Measurements from ENCODE around the gene CCDC88A.
"Not testable (repeated sequence)": the region's sequence is repeated elsewhere in the genome, so short reads cannot be mapped to it uniquely, and the experiment has no call there.

Gene CCDC88A

GRCh38 chr2:55371376-55371775 is 48.3 kb downstream of the CCDC88A start:
- Mint-ChIP-seq H3K4me1 (no peaks in the 10 kb centered on the region), H3K27me3 (no peaks in the 10 kb centered on the region), H3K27ac (no peak overlapping the region), H3K36me3 (ENCODE audit: low read depth) (peaks cover 4% of the 10 kb centered on the region), H3K9me3 (no peaks in the 10 kb centered on the region), H3K4me3 (no peak overlapping the region)
- ATAC-seq (no peak), DNase-seq (no peak)

DNA sequence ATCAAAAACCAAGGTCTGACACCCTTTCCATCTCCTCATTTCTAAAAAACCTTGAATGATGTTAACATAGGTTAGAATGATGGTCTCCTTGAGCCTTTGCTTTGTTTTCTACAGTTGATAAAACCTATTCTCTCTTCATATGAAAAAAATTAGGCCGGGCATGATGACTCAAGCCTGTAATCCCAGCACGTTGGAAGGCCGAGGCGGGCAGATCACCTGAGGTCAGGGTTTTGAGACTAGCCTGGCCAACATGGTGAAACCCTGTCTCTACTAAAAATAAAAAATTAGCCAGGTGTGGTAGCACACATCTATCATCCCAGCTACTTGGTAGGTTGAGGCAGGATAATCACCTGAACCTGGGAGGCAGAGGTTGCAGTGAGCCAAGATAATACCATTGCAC is 49.4 kb downstream of the CCDC88A start:
- DNase-seq (no peak), ATAC-seq (no peak)
- H3K36me3 Mint-ChIP-seq (ENCODE audit: low read depth): peaks cover 4% of the 10 kb centered on the region
- H3K27me3 Mint-ChIP-seq: no peaks in the 10 kb centered on the region
- no peak overlapping the region for H3K4me3 Mint-ChIP-seq
- no peaks in the 10 kb centered on the region for H3K9me3 Mint-ChIP-seq
- H3K4me1 Mint-ChIP-seq: no peaks in the 10 kb centered on the region
- no peak overlapping the region for H3K27ac Mint-ChIP-seq

DNA sequence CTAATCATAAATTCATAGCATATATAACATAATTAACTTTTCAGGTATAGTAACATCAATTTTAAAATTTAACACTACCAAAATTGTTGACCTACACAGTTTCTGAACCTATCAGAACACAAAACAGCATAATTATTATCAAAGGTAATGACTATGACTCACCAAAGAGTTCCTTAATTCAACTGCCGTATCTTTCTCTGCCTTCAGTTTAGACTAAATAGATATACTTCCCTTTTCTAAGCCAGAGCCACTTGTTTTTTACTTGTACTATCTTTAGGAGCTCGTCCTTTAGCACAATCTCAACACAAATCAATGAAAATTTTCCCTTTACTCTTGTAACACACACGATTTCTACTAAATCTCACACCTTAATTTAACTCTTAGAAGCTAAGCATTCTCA is 54.4 kb downstream of the CCDC88A start:
- Mint-ChIP-seq H3K27ac (no peak overlapping the region), H3K27me3 (no peaks in the 10 kb centered on the region), H3K9me3 (no peaks in the 10 kb centered on the region), H3K4me1 (no peaks in the 10 kb centered on the region), H3K4me3 (no peak overlapping the region), H3K36me3 (ENCODE audit: low read depth) (no peaks in the 10 kb centered on the region)
- DNase-seq (no peak), ATAC-seq (no peak)

- no peak overlapping the region for H3K27ac Mint-ChIP-seq
Observed at GRCh38 chr2:55364189-55365055, 55.2 kb downstream of the CCDC88A start.

DNA sequence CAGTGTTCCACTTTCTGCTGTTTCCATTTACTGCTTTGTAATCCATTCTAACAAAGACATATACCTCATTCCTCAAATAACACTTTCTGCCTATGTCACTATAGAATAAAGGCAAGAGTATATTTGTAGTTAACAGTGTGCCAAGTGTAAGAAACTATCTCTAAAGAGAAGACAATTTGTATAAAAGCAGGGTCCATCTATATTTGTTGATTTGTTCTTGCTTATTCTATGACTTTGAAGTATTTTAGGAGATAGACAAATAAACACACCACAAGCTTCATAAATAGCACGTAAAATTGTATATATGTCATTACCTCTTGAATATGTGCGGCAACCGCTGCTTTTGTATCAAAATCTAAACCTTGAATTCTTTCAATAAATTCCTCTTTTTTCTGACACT is 56.0 kb downstream of the CCDC88A start:
- no peak for ATAC-seq
- no peaks in the 10 kb centered on the region for H3K9me3 Mint-ChIP-seq
- H3K27me3 Mint-ChIP-seq: no peaks in the 10 kb centered on the region
- H3K4me3 Mint-ChIP-seq: no peak overlapping the region
- no peak overlapping the region for H3K27ac Mint-ChIP-seq
- no peaks in the 10 kb centered on the region for H3K4me1 Mint-ChIP-seq
- no peak for DNase-seq
- no peaks in the 10 kb centered on the region for H3K36me3 Mint-ChIP-seq (ENCODE audit: low read depth)

More at GRCh38 chr2:55364189-55365055, 55.2 kb downstream of the CCDC88A start:
- ATAC-seq (no peak), DNase-seq (no peak)
- Mint-ChIP-seq H3K27me3 (no peaks in the 10 kb centered on the region), H3K36me3 (ENCODE audit: low read depth) (no peaks in the 10 kb centered on the region), H3K4me1 (no peaks in the 10 kb centered on the region), H3K4me3 (no peak overlapping the region), H3K9me3 (no peaks in the 10 kb centered on the region)

- DNase-seq: no peak
- Mint-ChIP-seq H3K27ac (no peak overlapping the region), H3K9me3 (no peaks in the 10 kb centered on the region), H3K4me3 (no peak overlapping the region), H3K36me3 (ENCODE audit: low read depth) (no peaks in the 10 kb centered on the region), H3K27me3 (no peaks in the 10 kb centered on the region), H3K4me1 (no peaks in the 10 kb centered on the region)
- no peak for ATAC-seq
Observed at GRCh38 chr2:55361465-55362189, 58.0 kb downstream of the CCDC88A start.

DNA sequence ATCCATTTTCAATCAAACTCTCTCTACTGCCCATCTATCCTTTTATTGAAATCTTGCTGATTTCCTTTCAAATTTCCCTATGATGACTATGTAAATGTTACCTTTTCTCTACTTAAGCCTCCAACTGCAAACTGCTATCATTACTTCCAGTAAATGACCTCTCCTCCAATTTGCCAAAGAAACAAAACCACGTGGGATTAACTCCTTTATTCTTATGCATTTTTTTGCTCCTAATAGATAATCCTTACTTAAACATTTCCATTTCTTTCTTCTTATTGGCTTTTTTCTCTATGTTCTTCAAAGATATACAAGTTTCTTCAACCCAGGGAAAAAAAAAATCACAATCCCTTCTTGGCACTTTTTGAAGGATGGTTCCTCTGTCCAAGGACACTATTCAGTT is 61.2 kb downstream of the CCDC88A start:
- DNase-seq (no peak), ATAC-seq (no peak)
- Mint-ChIP-seq H3K4me1 (no peaks in the 10 kb centered on the region), H3K27ac (no peak overlapping the region), H3K9me3 (no peaks in the 10 kb centered on the region), H3K36me3 (ENCODE audit: low read depth) (peaks cover 2% of the 10 kb centered on the region), H3K4me3 (no peak overlapping the region), H3K27me3 (no peaks in the 10 kb centered on the region)

DNA sequence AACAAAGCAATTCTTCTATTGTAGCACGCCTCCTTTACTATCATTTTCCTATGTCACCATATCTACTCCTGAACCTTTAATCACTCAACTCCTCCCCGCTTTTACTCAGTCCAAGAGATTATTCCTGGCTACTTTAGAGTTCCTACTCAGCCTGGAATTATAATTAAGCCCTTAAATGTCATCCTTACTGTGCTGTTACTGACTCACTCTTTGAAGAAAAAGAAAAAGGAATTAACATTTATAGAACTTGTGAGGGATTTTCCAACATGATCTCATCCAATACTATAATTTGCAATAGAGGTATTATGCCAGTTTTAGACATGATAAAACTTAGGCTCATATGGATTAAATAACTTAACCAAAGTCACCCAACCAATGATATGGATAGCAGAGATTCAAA is 61.7 kb downstream of the CCDC88A start:
- Mint-ChIP-seq H3K27ac (no peak overlapping the region), H3K9me3 (no peaks in the 10 kb centered on the region), H3K4me1 (no peaks in the 10 kb centered on the region), H3K4me3 (no peak overlapping the region), H3K27me3 (no peaks in the 10 kb centered on the region), H3K36me3 (ENCODE audit: low read depth) (peaks cover 2% of the 10 kb centered on the region)
- DNase-seq (no peak), ATAC-seq (no peak)

DNA sequence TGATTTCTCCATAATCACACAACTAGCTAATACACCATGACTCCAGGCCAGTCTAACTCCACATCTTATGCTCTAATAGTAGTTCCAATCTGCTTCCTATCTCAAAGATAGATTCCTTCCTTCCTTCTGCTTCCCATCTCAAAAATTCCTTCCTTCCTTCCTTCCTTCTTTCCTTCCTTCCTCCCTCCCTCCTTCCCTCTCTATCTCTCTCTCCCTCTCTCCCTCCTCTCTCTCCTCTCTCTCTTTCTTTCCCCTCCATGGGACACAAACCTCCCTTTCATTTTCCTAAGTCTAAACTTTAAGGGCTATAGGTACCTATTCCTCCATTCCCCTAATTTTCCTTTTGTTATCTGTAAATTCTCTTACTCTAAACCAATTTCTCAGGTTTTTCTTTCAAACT is 62.5 kb downstream of the CCDC88A start:
- peaks cover 2% of the 10 kb centered on the region for H3K36me3 Mint-ChIP-seq (ENCODE audit: low read depth)
- no peaks in the 10 kb centered on the region for H3K27me3 Mint-ChIP-seq
- no peaks in the 10 kb centered on the region for H3K4me1 Mint-ChIP-seq
- H3K27ac Mint-ChIP-seq: no peak overlapping the region
- H3K4me3 Mint-ChIP-seq: no peak overlapping the region
- no peak for ATAC-seq
- no peaks in the 10 kb centered on the region for H3K9me3 Mint-ChIP-seq
- DNase-seq: no peak

DNA sequence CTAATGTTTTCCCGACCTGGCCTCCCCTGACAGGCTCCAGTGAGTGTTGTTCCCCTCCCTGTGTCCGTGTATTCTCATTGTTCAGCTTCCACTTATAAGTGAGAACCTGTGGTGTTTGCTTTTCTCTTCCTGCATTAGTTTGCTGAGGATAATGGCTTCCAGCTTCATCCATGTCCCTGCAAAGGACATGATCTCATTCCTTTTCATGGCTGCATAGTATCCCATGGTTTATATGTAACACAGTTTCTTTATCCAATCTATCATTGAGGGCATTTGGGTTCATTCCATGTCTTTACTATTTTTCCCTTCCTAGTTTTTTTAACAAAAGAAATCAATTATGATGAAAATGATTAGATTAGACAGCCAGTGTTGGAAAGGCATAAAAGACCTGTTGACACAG is 63.5 kb downstream of the CCDC88A start:
- not testable (repeated sequence) for H3K36me3 Mint-ChIP-seq (ENCODE audit: low read depth); H3K9me3 Mint-ChIP-seq; DNase-seq; H3K27ac Mint-ChIP-seq; H3K4me1 Mint-ChIP-seq; ATAC-seq; H3K27me3 Mint-ChIP-seq; H3K4me3 Mint-ChIP-seq

DNA sequence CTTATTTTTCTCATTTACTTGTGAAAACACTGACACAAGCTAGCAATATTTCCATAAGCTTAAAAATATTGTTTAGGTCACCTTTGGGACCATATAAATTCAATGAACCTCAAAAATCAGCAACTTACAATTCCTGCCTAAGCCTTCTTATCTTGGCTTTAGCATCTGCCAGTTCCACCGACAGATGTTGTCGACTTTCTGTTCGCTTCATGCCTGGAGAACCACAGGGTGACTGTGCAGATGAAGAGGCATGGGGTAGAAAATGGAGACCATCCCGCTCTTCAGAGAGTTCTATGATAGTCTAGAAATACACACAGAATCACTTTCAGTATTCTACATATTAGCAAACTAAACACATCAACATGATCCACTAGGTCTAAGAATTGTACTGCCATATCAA is 64.2 kb downstream of the CCDC88A start:
- Mint-ChIP-seq H3K9me3 (no peaks in the 10 kb centered on the region), H3K36me3 (ENCODE audit: low read depth) (peaks cover 5% of the 10 kb centered on the region), H3K4me3 (no peak overlapping the region), H3K27ac (no peak overlapping the region), H3K4me1 (no peaks in the 10 kb centered on the region), H3K27me3 (no peaks in the 10 kb centered on the region)
- no peak for ATAC-seq
- DNase-seq: no peak

- Mint-ChIP-seq H3K9me3 (no peaks in the 10 kb centered on the region), H3K27me3 (no peaks in the 10 kb centered on the region), H3K4me1 (no peaks in the 10 kb centered on the region), H3K27ac (no peak overlapping the region), H3K4me3 (no peak overlapping the region), H3K36me3 (ENCODE audit: low read depth) (peaks cover 5% of the 10 kb centered on the region)
- ATAC-seq: no peak
- DNase-seq: no peak
Observed at GRCh38 chr2:55351672-55352071, 68.0 kb downstream of the CCDC88A start.

GRCh38 chr2:55345064-55345463 is 74.6 kb downstream of the CCDC88A start:
- ATAC-seq (no peak), DNase-seq (no peak)
- Mint-ChIP-seq H3K36me3 (ENCODE audit: low read depth) (peaks cover 2% of the 10 kb centered on the region), H3K4me3 (no peak overlapping the region), H3K9me3 (no peaks in the 10 kb centered on the region), H3K27me3 (no peaks in the 10 kb centered on the region), H3K4me1 (no peaks in the 10 kb centered on the region), H3K27ac (no peak overlapping the region)

DNA sequence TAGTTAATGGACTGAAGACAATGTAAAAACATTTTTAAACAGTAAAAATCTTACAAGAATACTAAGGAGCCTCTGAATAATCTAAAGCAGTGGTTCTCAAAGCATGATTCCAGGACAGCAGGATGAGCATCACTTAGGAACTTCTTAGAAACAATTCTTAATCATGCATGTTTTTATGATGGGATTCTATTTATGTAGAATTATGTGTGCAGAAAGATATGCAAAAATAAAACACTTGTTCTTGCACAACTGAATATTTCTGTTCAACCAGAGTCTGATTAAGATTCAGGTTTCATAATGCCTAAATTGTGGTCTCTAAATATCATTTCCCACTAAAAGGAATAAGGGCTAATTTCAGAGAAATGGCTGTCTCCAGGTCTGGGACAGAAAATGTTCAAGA is 81.4 kb downstream of the CCDC88A start:
- peaks cover 2% of the 10 kb centered on the region for H3K36me3 Mint-ChIP-seq (ENCODE audit: low read depth)
- no peaks in the 10 kb centered on the region for H3K9me3 Mint-ChIP-seq
- no peaks in the 10 kb centered on the region for H3K4me1 Mint-ChIP-seq
- ATAC-seq (no peak), DNase-seq (no peak)
- no peak overlapping the region for H3K4me3 Mint-ChIP-seq
- no peaks in the 10 kb centered on the region for H3K27me3 Mint-ChIP-seq
- H3K27ac Mint-ChIP-seq: no peak overlapping the region

- ATAC-seq: no peak
- no peak for DNase-seq
- Mint-ChIP-seq H3K27me3 (no peaks in the 10 kb centered on the region), H3K4me3 (no peak overlapping the region), H3K27ac (no peak overlapping the region), H3K9me3 (no peaks in the 10 kb centered on the region), H3K4me1 (no peaks in the 10 kb centered on the region), H3K36me3 (ENCODE audit: low read depth) (peaks cover 2% of the 10 kb centered on the region)
Observed at GRCh38 chr2:55334728-55335127, 84.9 kb downstream of the CCDC88A start.
